ENCODE data around the gene EEF1AKMT1. TPM values are rescaled to one million over a fixed set of nuclear protein-coding genes. Genes with fewer than 3 reads are reported as not detected.

Gene EEF1AKMT1
- total RNA-seq, 1 experiment from 2014 or later, result 1.5 TPM

GRCh38 chr13:20788312-20788711, 14.6 kb upstream of the EEF1AKMT1 start:
- Histone ChIP-seq H2AFZ (ENCODE audit: low read length) (no peak overlapping the region), H3K4me1 (ENCODE audit: low read length) (no peaks in the 10 kb centered on the region), H3K9me2 (replicated peaks; ENCODE audit: insufficient read depth, low read length) (no peaks in the 10 kb centered on the region), H4K20me1 (ENCODE audit: insufficient read depth, low read depth, low read length) (no peaks in the 10 kb centered on the region), H3K27ac (ENCODE audit: low read length) (no peak overlapping the region), H3K9ac (ENCODE audit: low read length) (no peak overlapping the region), H3K4me3 (ENCODE audit: low read length) (no peak overlapping the region), H3K79me2 (ENCODE audit: low read length) (no peaks in the 10 kb centered on the region), H3K4me2 (ENCODE audit: low read depth, low read length, poor library complexity, severe bottlenecking) (no peak overlapping the region), H3K27me3 (ENCODE audit: low read length) (no peaks in the 10 kb centered on the region), H3K36me3 (ENCODE audit: insufficient read depth, low read length) (peaks cover 27% of the 10 kb centered on the region), H3K9me3 (ENCODE audit: low read length) (no peaks in the 10 kb centered on the region)
- DNase-seq, result no peak

GRCh38 chr13:20787180-20787579, 13.4 kb upstream of the EEF1AKMT1 start:
- Histone ChIP-seq H3K27ac (ENCODE audit: low read length) (no peak overlapping the region), H3K4me3 (ENCODE audit: low read length) (no peak overlapping the region), H4K20me1 (ENCODE audit: insufficient read depth, low read depth, low read length) (no peaks in the 10 kb centered on the region), H3K79me2 (ENCODE audit: low read length) (no peaks in the 10 kb centered on the region), H3K4me1 (ENCODE audit: low read length) (no peaks in the 10 kb centered on the region), H3K36me3 (ENCODE audit: insufficient read depth, low read length) (peaks cover 27% of the 10 kb centered on the region), H2AFZ (ENCODE audit: low read length) (no peak overlapping the region), H3K9me2 (replicated peaks; ENCODE audit: insufficient read depth, low read length) (no peaks in the 10 kb centered on the region), H3K9me3 (ENCODE audit: low read length) (no peaks in the 10 kb centered on the region), H3K27me3 (ENCODE audit: low read length) (no peaks in the 10 kb centered on the region), H3K9ac (ENCODE audit: low read length) (no peak overlapping the region), H3K4me2 (ENCODE audit: low read depth, low read length, poor library complexity, severe bottlenecking) (no peak overlapping the region)
- no peak for DNase-seq

- no peak overlapping the region for H3K27ac ChIP-seq (ENCODE audit: low read length)
- no peaks in the 10 kb centered on the region for H3K9me2 ChIP-seq (replicated peaks; ENCODE audit: insufficient read depth, low read length)
- no peaks in the 10 kb centered on the region for H4K20me1 ChIP-seq (ENCODE audit: insufficient read depth, low read depth, low read length)
- no peak for DNase-seq
- H3K4me1 ChIP-seq (ENCODE audit: low read length), result peaks cover 7% of the 10 kb centered on the region
- H3K27me3 ChIP-seq (ENCODE audit: low read length), result no peaks in the 10 kb centered on the region
- peaks cover 15% of the 10 kb centered on the region for H3K79me2 ChIP-seq (ENCODE audit: low read length)
- no peak overlapping the region for H2AFZ ChIP-seq (ENCODE audit: low read length)
- no peaks in the 10 kb centered on the region for H3K9me3 ChIP-seq (ENCODE audit: low read length)
- peaks cover 23% of the 10 kb centered on the region for H3K36me3 ChIP-seq (ENCODE audit: insufficient read depth, low read length)
- no peak overlapping the region for H3K4me3 ChIP-seq (ENCODE audit: low read length)
- no peak overlapping the region for H3K9ac ChIP-seq (ENCODE audit: low read length)
- no peak overlapping the region for H3K4me2 ChIP-seq (ENCODE audit: low read depth, low read length, poor library complexity, severe bottlenecking)
These were observed 8.5 kb upstream of the EEF1AKMT1 start for GRCh38 chr13:20782116-20782708.

- Histone ChIP-seq H3K4me3 (ENCODE audit: low read length) (no peak overlapping the region), H3K9me2 (replicated peaks; ENCODE audit: insufficient read depth, low read length) (no peaks in the 10 kb centered on the region), H3K79me2 (ENCODE audit: low read length) (peaks cover 15% of the 10 kb centered on the region), H3K4me2 (ENCODE audit: low read depth, low read length, poor library complexity, severe bottlenecking) (no peak overlapping the region), H4K20me1 (ENCODE audit: insufficient read depth, low read depth, low read length) (no peaks in the 10 kb centered on the region), H3K27ac (ENCODE audit: low read length) (no peak overlapping the region), H3K27me3 (ENCODE audit: low read length) (no peaks in the 10 kb centered on the region), H3K9ac (ENCODE audit: low read length) (no peak overlapping the region), H3K9me3 (ENCODE audit: low read length) (no peaks in the 10 kb centered on the region), H3K36me3 (ENCODE audit: insufficient read depth, low read length) (peaks cover 20% of the 10 kb centered on the region), H2AFZ (ENCODE audit: low read length) (no peak overlapping the region), H3K4me1 (ENCODE audit: low read length) (peaks cover 7% of the 10 kb centered on the region)
- no peak for DNase-seq
These were observed 6.6 kb upstream of the EEF1AKMT1 start for GRCh38 chr13:20780317-20780716.

GRCh38 chr13:20779405-20779804, 5.6 kb upstream of the EEF1AKMT1 start:
- Histone ChIP-seq H4K20me1 (ENCODE audit: insufficient read depth, low read depth, low read length) (no peaks in the 10 kb centered on the region), H3K36me3 (ENCODE audit: insufficient read depth, low read length) (peaks cover 20% of the 10 kb centered on the region), H3K4me2 (ENCODE audit: low read depth, low read length, poor library complexity, severe bottlenecking) (no peak overlapping the region), H3K79me2 (ENCODE audit: low read length) (peaks cover 15% of the 10 kb centered on the region), H3K4me1 (ENCODE audit: low read length) (peaks cover 7% of the 10 kb centered on the region), H2AFZ (ENCODE audit: low read length) (no peak overlapping the region), H3K9me3 (ENCODE audit: low read length) (no peaks in the 10 kb centered on the region), H3K9me2 (replicated peaks; ENCODE audit: insufficient read depth, low read length) (no peaks in the 10 kb centered on the region), H3K27ac (ENCODE audit: low read length) (no peak overlapping the region), H3K9ac (ENCODE audit: low read length) (no peak overlapping the region), H3K27me3 (ENCODE audit: low read length) (no peaks in the 10 kb centered on the region), H3K4me3 (ENCODE audit: low read length) (no peak overlapping the region)
- no peak for DNase-seq

- DNase-seq, result no peak
- peaks cover 17% of the 10 kb centered on the region for H3K79me2 ChIP-seq (ENCODE audit: low read length)
- H3K4me1 ChIP-seq (ENCODE audit: low read length), result peaks cover 16% of the 10 kb centered on the region
- H3K4me3 ChIP-seq (ENCODE audit: low read length), result no peak overlapping the region
- no peak overlapping the region for H3K9ac ChIP-seq (ENCODE audit: low read length)
- H4K20me1 ChIP-seq (ENCODE audit: insufficient read depth, low read depth, low read length), result no peaks in the 10 kb centered on the region
- no peak overlapping the region for H2AFZ ChIP-seq (ENCODE audit: low read length)
- H3K27me3 ChIP-seq (ENCODE audit: low read length), result no peaks in the 10 kb centered on the region
- peaks cover 20% of the 10 kb centered on the region for H3K36me3 ChIP-seq (ENCODE audit: insufficient read depth, low read length)
- no peak overlapping the region for H3K27ac ChIP-seq (ENCODE audit: low read length)
- H3K4me2 ChIP-seq (ENCODE audit: low read depth, low read length, poor library complexity, severe bottlenecking), result no peak overlapping the region
- no peaks in the 10 kb centered on the region for H3K9me3 ChIP-seq (ENCODE audit: low read length)
- H3K9me2 ChIP-seq (replicated peaks; ENCODE audit: insufficient read depth, low read length), result no peaks in the 10 kb centered on the region
These were observed 4.5 kb upstream of the EEF1AKMT1 start for GRCh38 chr13:20778311-20778710.

GRCh38 chr13:20776751-20777150, 3.0 kb upstream of the EEF1AKMT1 start:
- H3K27ac ChIP-seq (ENCODE audit: low read length), result no peak overlapping the region
- H3K4me1 ChIP-seq (ENCODE audit: low read length), result peaks cover 26% of the 10 kb centered on the region
- H3K9me2 ChIP-seq (replicated peaks; ENCODE audit: insufficient read depth, low read length), result no peaks in the 10 kb centered on the region
- no peak overlapping the region for H3K4me2 ChIP-seq (ENCODE audit: low read depth, low read length, poor library complexity, severe bottlenecking)
- no peak overlapping the region for H2AFZ ChIP-seq (ENCODE audit: low read length)
- no peaks in the 10 kb centered on the region for H4K20me1 ChIP-seq (ENCODE audit: insufficient read depth, low read depth, low read length)
- no peaks in the 10 kb centered on the region for H3K27me3 ChIP-seq (ENCODE audit: low read length)
- H3K9ac ChIP-seq (ENCODE audit: low read length), result no peak overlapping the region
- H3K36me3 ChIP-seq (ENCODE audit: insufficient read depth, low read length), result peaks cover 24% of the 10 kb centered on the region
- H3K9me3 ChIP-seq (ENCODE audit: low read length), result no peaks in the 10 kb centered on the region
- H3K4me3 ChIP-seq (ENCODE audit: low read length), result no peak overlapping the region
- H3K79me2 ChIP-seq (ENCODE audit: low read length), result peaks cover 29% of the 10 kb centered on the region
- DNase-seq, result no peak

GRCh38 chr13:20775961-20776360, 2.2 kb upstream of the EEF1AKMT1 start:
- Histone ChIP-seq H3K4me1 (ENCODE audit: low read length) (peaks cover 26% of the 10 kb centered on the region), H3K79me2 (ENCODE audit: low read length) (peaks cover 27% of the 10 kb centered on the region), H3K9me3 (ENCODE audit: low read length) (peaks cover 6% of the 10 kb centered on the region), H2AFZ (ENCODE audit: low read length) (no peak overlapping the region), H3K27ac (ENCODE audit: low read length) (no peak overlapping the region), H3K9ac (ENCODE audit: low read length) (no peak overlapping the region), H3K27me3 (ENCODE audit: low read length) (no peaks in the 10 kb centered on the region), H3K4me2 (ENCODE audit: low read depth, low read length, poor library complexity, severe bottlenecking) (no peak overlapping the region), H3K4me3 (ENCODE audit: low read length) (no peak overlapping the region), H3K9me2 (replicated peaks; ENCODE audit: insufficient read depth, low read length) (no peaks in the 10 kb centered on the region), H3K36me3 (ENCODE audit: insufficient read depth, low read length) (peaks cover 24% of the 10 kb centered on the region), H4K20me1 (ENCODE audit: insufficient read depth, low read depth, low read length) (no peaks in the 10 kb centered on the region)
- DNase-seq, result no peak
